HG03135 (cell line): ENCODE results near the gene TUBGCP6.

Experiments used
- ATAC-seq: cut with Tn5 transposase; IDR thresholded peaks from one replicate; pipeline ENCODE4 v1.9.1; 2021; ENCODE audit warnings: mild to moderate bottlenecking, moderate library complexity; ENCODE audit not compliant: unreplicated experiment

Gene TUBGCP6

DNA sequence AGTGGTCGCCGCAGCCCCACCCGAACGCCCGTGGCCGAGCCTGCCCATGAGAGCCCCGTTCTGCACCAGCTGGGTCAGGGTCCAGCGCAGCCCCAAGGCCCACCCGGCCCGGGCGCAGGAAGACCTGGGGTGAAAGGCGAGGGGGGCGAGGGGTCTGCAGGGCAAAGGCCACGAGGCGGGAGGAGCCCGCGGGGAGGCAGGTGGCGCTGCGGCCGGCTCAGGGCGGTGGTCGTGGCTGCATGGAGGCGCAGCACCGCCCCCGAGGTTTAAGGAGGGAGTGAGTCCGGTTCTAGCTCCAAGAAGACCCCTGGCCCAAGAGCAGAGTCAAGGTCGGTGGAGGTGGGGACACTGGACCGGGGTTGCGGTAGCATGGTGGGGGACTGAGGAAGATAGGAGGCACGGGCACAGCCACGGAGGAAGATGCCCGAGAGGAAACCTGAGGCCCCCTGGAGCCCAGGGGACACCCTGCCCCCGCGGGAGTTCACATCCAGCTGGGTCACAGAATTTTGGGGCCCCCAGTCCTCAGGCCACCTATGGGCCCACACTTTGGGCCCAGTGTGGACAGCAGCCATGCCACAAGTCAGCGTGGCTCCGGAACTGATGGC lies 6.8 kb upstream of the TUBGCP6 start:
- ATAC-seq = no peak

DNA sequence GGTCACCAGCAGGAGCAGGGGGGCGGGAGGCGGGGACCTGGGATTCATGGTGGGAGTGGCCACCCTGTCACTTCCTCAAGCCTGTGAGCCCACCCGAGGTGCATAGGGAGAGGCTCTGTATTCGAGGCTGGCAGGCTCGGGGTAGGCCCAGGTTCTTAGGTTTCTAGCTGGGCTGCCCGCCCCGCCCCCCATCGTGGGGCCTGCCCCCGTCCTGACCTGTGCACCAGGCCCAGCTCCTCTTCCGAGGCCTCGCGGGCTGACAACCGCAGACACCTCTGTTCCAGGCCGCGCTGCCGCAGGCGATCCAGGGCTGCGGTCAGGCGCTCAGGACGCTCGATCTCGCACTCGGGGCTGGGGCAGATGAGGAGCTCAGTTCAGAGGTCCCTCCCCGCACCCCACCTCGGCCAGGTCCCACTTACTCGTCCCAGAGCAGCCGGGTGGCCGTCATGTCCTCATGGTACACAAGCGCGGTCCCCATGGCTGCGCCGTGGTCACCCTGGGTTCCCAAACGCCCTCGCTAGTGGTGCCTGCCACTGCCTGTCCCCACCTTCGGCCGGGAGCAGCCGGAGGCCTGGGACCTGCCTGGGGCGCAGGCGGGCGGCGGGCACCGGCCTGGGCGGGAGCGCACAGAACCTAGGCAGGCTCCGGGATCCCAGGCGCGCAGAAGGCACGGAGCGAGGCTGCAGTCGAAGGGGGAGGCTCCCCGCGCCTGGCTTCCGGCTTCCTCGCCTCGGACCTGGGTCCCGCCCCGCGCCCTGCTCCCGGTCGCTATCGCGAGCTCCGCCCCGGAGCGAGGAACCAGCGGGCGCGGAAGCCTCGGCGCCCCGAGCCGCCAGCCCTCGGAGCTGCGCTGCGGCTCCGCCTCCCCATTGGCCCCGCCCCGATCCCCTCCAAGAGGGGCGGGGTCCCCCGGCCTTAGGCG lies 6.0 kb upstream of the TUBGCP6 start, which contains the start of gene HDAC10:
Gene HDAC10 (minus strand): TSS at position 711 of the 922 bp plus-strand sequence. CDS start 233 bp downstream, at position 478.
- ATAC-seq = peak; percentile 46

DNA sequence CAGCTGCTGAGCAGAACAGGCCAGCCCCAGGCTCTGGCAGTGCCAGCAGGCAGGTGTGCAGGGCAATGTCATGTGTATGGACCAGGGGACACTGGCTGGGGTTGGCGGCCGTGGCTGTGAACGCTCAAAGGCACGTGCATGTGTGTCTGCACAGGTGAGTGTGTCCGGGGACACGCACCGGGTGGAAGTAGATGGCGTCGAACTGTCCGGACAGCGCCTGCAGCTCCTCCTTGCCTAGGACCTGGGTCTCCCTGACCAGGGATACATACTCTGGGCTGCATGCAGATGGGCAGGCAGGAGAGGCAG lies 5.4 kb upstream of the TUBGCP6 start:
- no peak for ATAC-seq

GRCh38 chr22:50249341-50250248 lies 4.8 kb upstream of the TUBGCP6 start:
- no peak for ATAC-seq

GRCh38 chr22:50248196-50249081 lies 3.6 kb upstream of the TUBGCP6 start:
- no peak for ATAC-seq

- no peak for ATAC-seq
These were observed 2.9 kb upstream of the TUBGCP6 start for GRCh38 chr22:50247748-50248147.

DNA sequence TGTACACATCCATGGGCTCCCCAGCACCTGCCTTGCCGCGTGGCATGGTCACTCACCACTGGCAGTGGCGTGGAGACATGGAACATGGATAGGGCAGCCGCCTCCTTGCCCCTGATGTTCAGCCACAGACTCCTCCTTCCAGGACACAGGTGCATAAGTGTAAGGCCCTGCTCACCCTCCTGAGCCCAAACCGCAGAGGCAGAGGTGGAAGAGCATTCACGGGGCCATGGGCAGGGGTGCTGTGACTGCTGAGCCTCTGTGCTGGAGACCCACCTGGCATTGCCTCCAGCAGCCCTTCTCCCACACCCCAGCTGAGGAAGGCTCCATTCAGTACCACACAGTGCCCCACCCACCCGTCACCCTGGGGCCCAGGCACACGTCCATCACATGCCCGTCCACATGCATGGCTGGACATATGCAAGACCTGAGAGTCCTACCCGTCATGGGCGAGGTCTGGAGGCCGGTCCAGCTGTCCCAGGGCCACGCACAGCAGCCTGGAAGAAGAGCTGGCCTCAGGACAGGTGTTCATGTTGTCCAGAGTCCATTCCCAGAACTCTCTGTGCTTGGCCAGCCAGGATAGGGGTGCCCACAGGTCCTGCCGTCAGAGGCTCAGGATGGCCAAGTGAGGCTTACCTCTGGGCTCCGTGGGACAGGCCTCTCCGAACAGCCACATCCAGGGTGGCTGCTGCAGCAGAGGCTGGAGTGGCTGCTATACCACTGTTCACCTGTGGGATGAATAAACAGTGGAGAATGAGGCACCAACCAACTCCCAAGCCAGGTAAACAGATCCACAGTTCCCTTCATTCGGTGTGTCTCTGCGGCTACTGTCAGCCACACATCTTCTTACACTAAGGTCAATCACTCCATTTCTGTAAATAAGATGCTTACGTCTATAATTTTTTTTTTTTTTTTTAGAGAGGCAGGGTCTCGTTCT lies 1.7 kb upstream of the TUBGCP6 start:
- ATAC-seq = no peak

DNA sequence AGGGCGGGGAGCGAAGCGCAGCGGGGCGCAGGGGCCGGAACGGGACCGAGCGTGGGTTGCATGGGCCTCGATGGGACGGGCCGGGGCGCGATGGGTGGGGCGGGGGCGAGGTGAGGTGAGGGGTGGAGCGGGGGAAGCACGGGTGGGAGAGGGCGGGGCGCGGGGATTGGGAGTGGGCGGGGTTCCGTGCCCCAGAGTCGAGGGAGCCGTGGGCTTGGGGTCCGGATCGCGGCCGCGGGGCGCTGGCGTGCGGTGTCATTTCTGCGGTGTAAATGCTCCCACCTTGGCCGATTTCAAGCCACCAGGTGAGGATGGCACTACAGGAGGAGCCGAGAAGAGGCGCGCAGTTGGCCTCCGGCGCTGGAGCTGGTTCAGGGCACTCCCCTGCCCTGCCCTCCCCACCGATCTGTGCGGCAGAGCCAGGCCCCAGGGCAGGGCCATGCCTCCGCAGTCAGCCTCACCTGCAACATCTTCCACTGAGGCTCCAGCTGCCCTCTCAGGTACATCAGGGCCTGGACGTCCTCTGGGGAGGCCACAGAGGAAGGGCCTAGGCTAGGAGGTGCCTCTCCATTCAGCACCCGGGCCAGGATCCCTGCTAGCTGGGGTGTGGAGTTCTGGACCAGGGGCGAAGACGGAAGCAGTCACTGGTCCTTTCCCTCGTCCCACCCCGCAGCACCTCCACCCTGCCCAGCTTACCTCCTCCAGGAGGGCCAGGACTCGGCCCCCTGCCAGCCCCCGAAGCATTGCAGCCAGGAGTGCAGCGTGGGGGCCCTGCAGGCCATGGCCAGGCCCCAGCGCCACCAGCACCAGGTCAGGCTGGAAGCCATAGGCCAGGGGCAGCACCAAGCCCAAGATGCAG lies 620 bp upstream of the TUBGCP6 start:
- no peak for ATAC-seq

- no peak for ATAC-seq
These were observed 971 bp downstream of the TUBGCP6 start for GRCh38 chr22:50243685-50244419.

GRCh38 chr22:50242406-50242949 lies 2.3 kb downstream of the TUBGCP6 start:
- ATAC-seq = no peak

DNA sequence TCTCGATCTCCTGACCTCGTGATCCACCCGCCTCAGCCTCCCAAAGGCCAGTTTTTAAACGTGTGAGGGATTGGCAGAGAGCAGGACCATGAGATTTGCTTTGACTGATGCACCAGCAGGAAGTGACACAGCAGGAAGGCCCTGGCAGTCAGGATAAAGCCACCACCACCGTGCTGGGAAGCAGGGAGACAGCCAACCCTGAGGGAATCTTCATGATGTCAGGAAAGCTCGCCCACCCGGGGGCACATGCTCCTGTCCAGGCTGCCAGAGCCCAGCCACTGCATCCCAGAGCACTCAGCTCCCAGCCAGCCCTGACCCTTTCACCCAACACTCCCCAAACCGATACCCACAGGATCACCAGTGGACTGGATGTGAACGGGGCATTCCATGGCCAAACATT lies 6.1 kb downstream of the TUBGCP6 start:
- no peak for ATAC-seq

GRCh38 chr22:50236731-50237409 lies 8.0 kb downstream of the TUBGCP6 start:
- ATAC-seq = no peak

- no peak for ATAC-seq
These were observed 11.6 kb downstream of the TUBGCP6 start for GRCh38 chr22:50233223-50233622.

DNA sequence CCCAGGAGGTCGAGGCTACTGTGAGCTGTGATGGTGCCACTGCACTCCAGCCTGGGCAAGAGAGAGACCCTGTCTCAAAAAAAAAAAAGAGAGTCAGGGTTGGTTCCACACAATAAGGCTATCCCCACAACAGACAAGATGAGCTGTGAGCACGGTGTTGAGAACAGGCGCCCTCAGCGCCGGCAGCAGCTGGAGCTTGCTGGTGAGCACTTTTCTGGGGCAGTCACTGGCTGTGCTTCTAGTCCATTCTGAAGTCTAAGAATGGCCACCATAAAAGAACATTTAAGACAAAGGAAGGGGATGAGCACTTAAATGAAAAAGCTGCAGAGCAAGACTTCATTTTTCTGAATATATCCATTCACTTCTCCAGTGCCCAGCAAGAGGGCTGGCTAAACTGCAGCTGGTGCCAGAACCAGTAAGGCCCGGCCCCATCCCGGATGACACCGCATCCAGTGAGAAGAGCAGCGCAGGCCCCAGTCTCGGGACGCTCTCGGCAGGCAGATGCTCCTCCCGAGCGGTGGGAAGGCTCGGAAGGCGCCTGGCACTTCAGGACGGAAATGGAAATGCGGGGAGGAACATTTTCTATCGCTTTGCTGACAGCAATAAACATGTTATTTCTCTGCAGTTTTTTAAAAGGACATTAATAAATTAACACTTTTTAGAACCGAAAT lies 12.2 kb downstream of the TUBGCP6 start:
- no peak for ATAC-seq

DNA sequence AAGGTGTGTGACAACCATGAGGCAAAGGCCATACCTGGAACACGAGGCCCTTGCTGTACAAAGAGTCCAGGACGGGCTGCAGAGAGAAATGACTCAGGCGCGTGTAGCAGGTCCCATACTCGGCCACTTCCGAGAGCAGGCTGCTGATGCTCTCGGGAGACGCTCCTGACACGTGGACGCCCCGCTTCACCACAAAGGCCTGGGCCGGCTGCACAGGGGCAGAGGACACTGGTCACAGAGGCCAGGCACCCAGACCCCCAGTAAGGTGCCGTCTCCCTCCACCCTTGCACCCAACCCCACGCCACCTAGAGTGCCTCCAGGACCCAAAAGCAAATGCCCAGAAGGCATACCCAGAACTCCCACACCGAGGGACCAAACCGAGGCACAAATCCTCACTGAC lies 15.5 kb downstream of the TUBGCP6 start:
- no peak for ATAC-seq

- ATAC-seq = no peak
These were observed 16.5 kb downstream of the TUBGCP6 start for GRCh38 chr22:50228366-50228765.
